ENCODE data around the gene CSGALNACT2.

GRCh38 chr10:43167498-43167889 lies 29.2 kb downstream of the CSGALNACT2 start:
- no peak for TF ChIP-seq POLR2A (IDR thresholded peaks at IDR 0.05)
- TF ChIP-seq CTCF (IDR thresholded peaks at IDR 0.05), result no peak
